Measurements from ENCODE around the gene PTPRS.

DNA sequence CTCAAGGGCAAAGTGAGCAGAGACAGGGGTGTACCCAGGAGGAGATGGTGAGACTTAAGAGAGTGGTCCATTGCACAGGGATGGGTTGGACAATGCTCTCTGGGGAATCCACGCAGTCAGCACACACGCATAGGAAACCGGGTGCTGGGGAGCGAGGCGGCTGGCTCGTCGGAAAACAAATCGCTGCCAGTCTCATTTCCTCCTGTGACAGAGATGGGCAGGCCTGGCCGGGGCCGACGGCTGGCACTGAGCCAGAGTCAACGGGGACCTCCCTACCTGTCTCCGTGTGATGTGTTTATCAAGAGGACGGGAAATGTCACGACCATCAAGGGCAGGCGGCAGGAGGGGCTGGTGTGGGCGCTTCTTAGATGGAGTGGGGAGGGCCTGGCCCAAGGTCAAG, 27.3 kb downstream of the PTPRS start:
- TF ChIP-seq, protein P1, sequence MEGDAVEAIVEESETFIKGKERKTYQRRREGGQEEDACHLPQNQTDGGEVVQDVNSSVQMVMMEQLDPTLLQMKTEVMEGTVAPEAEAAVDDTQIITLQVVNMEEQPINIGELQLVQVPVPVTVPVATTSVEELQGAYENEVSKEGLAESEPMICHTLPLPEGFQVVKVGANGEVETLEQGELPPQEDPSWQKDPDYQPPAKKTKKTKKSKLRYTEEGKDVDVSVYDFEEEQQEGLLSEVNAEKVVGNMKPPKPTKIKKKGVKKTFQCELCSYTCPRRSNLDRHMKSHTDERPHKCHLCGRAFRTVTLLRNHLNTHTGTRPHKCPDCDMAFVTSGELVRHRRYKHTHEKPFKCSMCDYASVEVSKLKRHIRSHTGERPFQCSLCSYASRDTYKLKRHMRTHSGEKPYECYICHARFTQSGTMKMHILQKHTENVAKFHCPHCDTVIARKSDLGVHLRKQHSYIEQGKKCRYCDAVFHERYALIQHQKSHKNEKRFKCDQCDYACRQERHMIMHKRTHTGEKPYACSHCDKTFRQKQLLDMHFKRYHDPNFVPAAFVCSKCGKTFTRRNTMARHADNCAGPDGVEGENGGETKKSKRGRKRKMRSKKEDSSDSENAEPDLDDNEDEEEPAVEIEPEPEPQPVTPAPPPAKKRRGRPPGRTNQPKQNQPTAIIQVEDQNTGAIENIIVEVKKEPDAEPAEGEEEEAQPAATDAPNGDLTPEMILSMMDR (optimal IDR thresholded peaks at IDR 0.05 in 1 of 3, IDR thresholded peaks at IDR 0.05 in 1 of 3, conservative IDR thresholded peaks at IDR 0.05 in 1 of 3; ENCODE audit: extremely low read depth in 1 of 3, insufficient read depth in 2 of 3, low read length in 3 of 3) = no peak
- no peak for TF ChIP-seq EZH2 (IDR thresholded peaks at IDR 0.05; ENCODE audit: low read length)

Measured in keratinocyte (primary cell).